ENCODE measurements around the gene SPARC. TPM values are rescaled to one million over a fixed set of nuclear protein-coding genes. Genes with fewer than 3 reads are reported as not detected.

SPARC gene
- total RNA-seq, 2 experiments from 2014 or later, result 0.78 to 0.80 TPM

GRCh38 chr5:151671950-151672349 is 14.8 kb downstream of the SPARC start:
- Histone ChIP-seq H3K27me3 (ENCODE audit: control insufficient read depth in 1 of 2, insufficient read depth in 2 of 2, low read length in 2 of 2) (no peaks in the 10 kb centered on the region), H3K9me3 (ENCODE audit: control insufficient read depth in 1 of 2, insufficient read depth in 1 of 2, low read length in 2 of 2) (no peaks in the 10 kb centered on the region), H3K4me3 (ENCODE audit: low read length) (no peak overlapping the region), H3K27ac (ENCODE audit: low read depth in 1 of 2, low read length in 2 of 2) (no peak overlapping the region), H3K36me3 (ENCODE audit: insufficient read depth, low read length) (no peaks in the 10 kb centered on the region), H3K4me1 (ENCODE audit: insufficient read depth, low read length) (no peaks in the 10 kb centered on the region)
- no peak for TF ChIP-seq CTCF (IDR thresholded peaks at IDR 0.05)
- H3K4me3 Mint-ChIP-seq, result no peak overlapping the region
- intact Hi-C loops (cut with DNase I, micrococcal nuclease), result no loop called here
- DNase-seq, result no peak
- H3K27me3 Mint-ChIP-seq, result no peaks in the 10 kb centered on the region
- POLR2A ChIA-PET, result no interaction called here
- H3K27ac Mint-ChIP-seq, result no peak overlapping the region
- no peaks in the 10 kb centered on the region for H3K4me1 Mint-ChIP-seq (ENCODE audit: low read depth)
- no peaks in the 10 kb centered on the region for H3K36me3 Mint-ChIP-seq (ENCODE audit: low read depth)
- ATAC-seq (ENCODE audit: poor library complexity), result no peak
- no peaks in the 10 kb centered on the region for H3K9me3 Mint-ChIP-seq
- CTCF ChIA-PET, result no interaction called here

- Histone ChIP-seq H3K27me3 (ENCODE audit: control insufficient read depth in 1 of 2, insufficient read depth in 2 of 2, low read length in 2 of 2) (no peaks in the 10 kb centered on the region), H3K4me3 (ENCODE audit: low read length) (no peak overlapping the region), H3K27ac (ENCODE audit: low read depth in 1 of 2, low read length in 2 of 2) (no peak overlapping the region), H3K36me3 (ENCODE audit: insufficient read depth, low read length) (no peaks in the 10 kb centered on the region), H3K9me3 (ENCODE audit: control insufficient read depth in 1 of 2, insufficient read depth in 1 of 2, low read length in 2 of 2) (no peaks in the 10 kb centered on the region), H3K4me1 (ENCODE audit: insufficient read depth, low read length) (no peaks in the 10 kb centered on the region)
- no peaks in the 10 kb centered on the region for H3K9me3 Mint-ChIP-seq
- DNase-seq (no peak), ATAC-seq (ENCODE audit: poor library complexity) (no peak)
- ChIA-PET CTCF (no interaction called here), POLR2A (interaction anchor here (0.8 kb wide), 1 partner anchor 27 kb away, joined by 3 read pairs; no protein-coding TSS in a partner anchor)
- TF ChIP-seq CTCF (IDR thresholded peaks at IDR 0.05), result no peak
- no peak overlapping the region for H3K27ac Mint-ChIP-seq
- H3K4me1 Mint-ChIP-seq (ENCODE audit: low read depth), result no peaks in the 10 kb centered on the region
- H3K4me3 Mint-ChIP-seq, result no peak overlapping the region
- no peaks in the 10 kb centered on the region for H3K36me3 Mint-ChIP-seq (ENCODE audit: low read depth)
- intact Hi-C loops (cut with DNase I, micrococcal nuclease), result no loop called here
- H3K27me3 Mint-ChIP-seq, result no peaks in the 10 kb centered on the region
Observed at GRCh38 chr5:151670953-151671636, 15.6 kb downstream of the SPARC start.

- Mint-ChIP-seq H3K4me1 (ENCODE audit: low read depth) (no peaks in the 10 kb centered on the region), H3K9me3 (no peaks in the 10 kb centered on the region), H3K27ac (no peak overlapping the region), H3K4me3 (no peak overlapping the region), H3K36me3 (ENCODE audit: low read depth) (no peaks in the 10 kb centered on the region), H3K27me3 (no peaks in the 10 kb centered on the region)
- H3K27ac ChIP-seq (ENCODE audit: low read depth in 1 of 2, low read length in 2 of 2), result no peak overlapping the region
- no peaks in the 10 kb centered on the region for H3K4me1 ChIP-seq (ENCODE audit: insufficient read depth, low read length)
- no peaks in the 10 kb centered on the region for H3K27me3 ChIP-seq (ENCODE audit: control insufficient read depth in 1 of 2, insufficient read depth in 2 of 2, low read length in 2 of 2)
- H3K36me3 ChIP-seq (ENCODE audit: insufficient read depth, low read length), result no peaks in the 10 kb centered on the region
- intact Hi-C loops (cut with DNase I, micrococcal nuclease), result no loop called here
- DNase-seq (no peak), ATAC-seq (ENCODE audit: poor library complexity) (no peak)
- no peak for TF ChIP-seq CTCF (IDR thresholded peaks at IDR 0.05)
- CTCF ChIA-PET, result no interaction called here
- H3K9me3 ChIP-seq (ENCODE audit: control insufficient read depth in 1 of 2, insufficient read depth in 1 of 2, low read length in 2 of 2), result no peaks in the 10 kb centered on the region
- H3K4me3 ChIP-seq (ENCODE audit: low read length), result no peak overlapping the region
- POLR2A ChIA-PET, result interaction anchor here (0.8 kb wide), 1 partner anchor 28 kb away, joined by 3 read pairs; no protein-coding TSS in a partner anchor
Observed at GRCh38 chr5:151670083-151670686, 16.5 kb downstream of the SPARC start.

Data from CD4-positive, alpha-beta T cell (primary cell).